Endothelial cell (in vitro differentiated cells): ENCODE results near the gene MEIOB. TPM values are rescaled to one million over a fixed set of nuclear protein-coding genes. Genes with fewer than 3 reads are reported as not detected.

ENCODE experiments used
- DNase-seq: peaks from one replicate; pipeline ENCODE4 v3.0.0; 2021; ENCODE audit warnings: low spot score
- H3K27ac Mint-ChIP-seq: one replicate; pipeline ENCODE4 v1.8.0; 2021; ENCODE audit warnings: mixed read lengths, inconsistent platforms; ENCODE audit not compliant: unreplicated experiment
- H3K27me3 Mint-ChIP-seq: one replicate; pipeline ENCODE4 v1.8.0; 2021; ENCODE audit warnings: mild to moderate bottlenecking, moderate library complexity, mixed read lengths, inconsistent platforms; ENCODE audit not compliant: unreplicated experiment
- H3K36me3 Mint-ChIP-seq: one replicate; pipeline ENCODE4 v1.8.0; 2021; ENCODE audit warnings: mild to moderate bottlenecking, low read depth, mixed read lengths, inconsistent platforms; ENCODE audit not compliant: unreplicated experiment
- H3K4me1 Mint-ChIP-seq: one replicate; pipeline ENCODE4 v1.8.0; 2021; ENCODE audit warnings: mild to moderate bottlenecking, mixed read lengths, inconsistent platforms; ENCODE audit not compliant: unreplicated experiment
- H3K4me3 Mint-ChIP-seq: one replicate; pipeline ENCODE4 v1.8.0; 2021; ENCODE audit warnings: mild to moderate bottlenecking, mixed read lengths, inconsistent platforms; ENCODE audit not compliant: unreplicated experiment
- H3K9me3 Mint-ChIP-seq: one replicate; pipeline ENCODE4 v1.8.0; 2021; ENCODE audit warnings: mixed read lengths, inconsistent platforms; ENCODE audit not compliant: unreplicated experiment
- total RNA-seq: library from RNA; stranded (reverse); fragmentation: NEBNext Ultra II Directional; extraction: Animal tissue kit (Norgen Biotek cat#: 25700); gene quantifications from one replicate; pipeline ENCODE4 v1.2.1, GENCODE V29; 2021; ENCODE audit not compliant: unreplicated experiment
- TF ChIP-seq, protein P1 (sequence below): fragments of 200-600 bp; sonication (generic); IDR thresholded peaks from one replicate; pipeline ENCODE4 v1.5.0; 2021; ENCODE audit warnings: antibody characterized with exemption; ENCODE audit not compliant: unreplicated experiment

The MEIOB gene
- total RNA-seq, 1 donor from 2014 or later: not detected

DNA sequence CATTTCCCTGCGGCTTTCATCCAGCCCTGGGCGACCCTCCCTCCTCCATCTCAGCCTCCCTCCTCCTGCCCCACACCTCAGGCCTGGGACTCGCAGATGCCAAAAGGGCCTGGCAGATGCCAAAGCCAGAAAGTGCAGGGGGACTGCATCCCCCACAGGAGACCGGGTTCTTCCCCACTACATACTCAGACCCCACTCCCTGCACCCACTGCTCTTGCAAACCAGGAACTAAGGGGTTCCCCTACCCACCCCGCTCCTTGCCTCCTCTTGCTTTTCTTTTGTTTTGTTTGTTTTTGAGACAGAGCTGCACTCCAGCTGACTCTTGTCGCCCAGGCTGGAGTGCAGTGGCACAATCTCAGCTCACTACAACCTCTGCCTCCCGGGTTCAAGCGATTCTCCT is 43.0 kb upstream of the MEIOB start:
- H3K36me3 Mint-ChIP-seq: no peaks in the 10 kb centered on the region
- no peak for DNase-seq
- H3K27ac Mint-ChIP-seq: no peak overlapping the region
- TF ChIP-seq, protein P1, sequence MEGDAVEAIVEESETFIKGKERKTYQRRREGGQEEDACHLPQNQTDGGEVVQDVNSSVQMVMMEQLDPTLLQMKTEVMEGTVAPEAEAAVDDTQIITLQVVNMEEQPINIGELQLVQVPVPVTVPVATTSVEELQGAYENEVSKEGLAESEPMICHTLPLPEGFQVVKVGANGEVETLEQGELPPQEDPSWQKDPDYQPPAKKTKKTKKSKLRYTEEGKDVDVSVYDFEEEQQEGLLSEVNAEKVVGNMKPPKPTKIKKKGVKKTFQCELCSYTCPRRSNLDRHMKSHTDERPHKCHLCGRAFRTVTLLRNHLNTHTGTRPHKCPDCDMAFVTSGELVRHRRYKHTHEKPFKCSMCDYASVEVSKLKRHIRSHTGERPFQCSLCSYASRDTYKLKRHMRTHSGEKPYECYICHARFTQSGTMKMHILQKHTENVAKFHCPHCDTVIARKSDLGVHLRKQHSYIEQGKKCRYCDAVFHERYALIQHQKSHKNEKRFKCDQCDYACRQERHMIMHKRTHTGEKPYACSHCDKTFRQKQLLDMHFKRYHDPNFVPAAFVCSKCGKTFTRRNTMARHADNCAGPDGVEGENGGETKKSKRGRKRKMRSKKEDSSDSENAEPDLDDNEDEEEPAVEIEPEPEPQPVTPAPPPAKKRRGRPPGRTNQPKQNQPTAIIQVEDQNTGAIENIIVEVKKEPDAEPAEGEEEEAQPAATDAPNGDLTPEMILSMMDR: no peak
- H3K4me1 Mint-ChIP-seq: peaks cover 9% of the 10 kb centered on the region
- no peaks in the 10 kb centered on the region for H3K9me3 Mint-ChIP-seq
- peaks cover 17% of the 10 kb centered on the region for H3K27me3 Mint-ChIP-seq
- no peak overlapping the region for H3K4me3 Mint-ChIP-seq

DNA sequence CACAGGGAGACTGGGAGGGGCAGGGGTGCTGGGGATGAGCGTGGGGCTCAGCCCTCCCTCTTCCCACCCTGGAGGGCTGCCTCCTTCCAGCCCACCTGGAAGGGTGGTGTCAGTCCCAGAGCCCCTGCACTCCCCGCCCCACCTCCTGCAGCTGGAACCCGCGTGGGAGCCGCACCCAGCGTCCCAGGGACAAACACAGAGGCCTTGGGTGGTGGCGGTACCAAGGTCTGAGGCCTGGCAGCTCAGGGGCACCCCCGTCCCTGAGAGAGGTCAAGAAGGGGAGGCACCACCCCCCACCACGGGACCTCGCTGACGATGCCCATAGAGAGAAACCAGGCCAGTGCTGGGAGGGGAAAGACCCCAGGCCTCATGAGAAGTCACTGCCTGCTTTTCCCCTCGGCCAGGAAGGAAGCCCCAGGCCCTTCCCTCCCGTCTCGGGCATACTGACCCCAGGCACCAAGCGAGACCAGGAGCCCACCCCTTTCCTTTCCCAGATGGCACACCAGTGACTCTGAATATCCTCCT is 42.2 kb upstream of the MEIOB start:
- Mint-ChIP-seq H3K4me1 (peaks cover 9% of the 10 kb centered on the region), H3K4me3 (no peak overlapping the region), H3K36me3 (no peaks in the 10 kb centered on the region), H3K27me3 (peaks cover 17% of the 10 kb centered on the region), H3K27ac (no peak overlapping the region), H3K9me3 (no peaks in the 10 kb centered on the region)
- no peak for DNase-seq
- TF ChIP-seq, protein P1: no peak

DNA sequence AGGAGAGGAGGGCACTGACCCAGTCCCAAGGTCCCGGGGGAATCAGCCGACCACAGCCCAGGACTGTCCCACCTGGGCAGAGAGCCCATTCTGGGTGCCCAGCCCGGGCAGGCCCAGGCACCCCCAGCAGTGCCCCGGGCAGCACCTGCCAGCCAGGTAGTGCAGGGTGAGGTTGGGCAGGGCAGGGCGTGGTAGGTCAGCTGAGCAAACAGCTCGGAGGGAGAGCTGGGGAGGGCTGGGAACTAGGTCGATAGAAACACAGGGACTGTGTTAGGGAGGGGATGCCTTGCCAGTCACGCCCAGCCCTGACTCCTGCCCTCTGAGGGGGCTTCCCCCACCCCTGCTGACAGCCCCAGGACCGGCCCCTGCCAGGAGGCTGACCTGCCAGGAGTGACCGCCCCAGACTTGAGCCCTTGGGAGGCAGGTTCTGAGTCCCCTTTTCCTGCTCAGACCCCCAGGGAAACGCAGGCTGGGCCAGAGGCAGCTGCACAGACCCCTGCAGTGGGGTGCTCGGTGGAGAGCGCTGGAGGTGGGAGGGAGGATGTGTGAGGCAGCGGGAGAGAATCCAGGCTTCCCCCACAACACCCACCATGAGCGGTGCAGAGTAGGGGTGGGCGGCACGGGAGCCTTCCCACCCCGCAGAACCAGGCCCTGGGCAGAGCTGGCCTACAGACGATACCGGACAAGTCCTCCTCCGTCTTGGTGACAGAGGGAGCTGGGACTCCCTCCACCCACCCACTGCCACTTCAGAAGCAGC is 41.5 kb upstream of the MEIOB start:
- no peaks in the 10 kb centered on the region for H3K9me3 Mint-ChIP-seq
- no peak overlapping the region for H3K4me3 Mint-ChIP-seq
- peaks cover 12% of the 10 kb centered on the region for H3K4me1 Mint-ChIP-seq

DNA sequence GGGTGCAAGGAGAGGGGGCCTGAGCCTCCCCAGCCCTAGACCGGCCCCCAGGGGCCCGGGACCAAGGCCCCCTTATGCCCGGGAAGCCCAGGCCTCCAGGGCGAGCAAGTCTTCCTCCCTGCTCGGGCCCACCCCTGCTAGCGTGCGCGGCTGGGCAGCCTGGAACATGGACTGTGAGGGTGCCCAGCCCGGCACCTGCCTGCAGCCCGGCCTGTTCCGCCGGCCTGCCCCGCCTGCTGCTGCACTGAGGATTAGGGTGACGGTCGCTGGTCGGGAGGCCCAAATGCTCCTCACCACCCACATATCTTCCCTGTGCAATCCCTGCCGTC is 40.2 kb upstream of the MEIOB start:
- H3K4me1 Mint-ChIP-seq: peaks cover 13% of the 10 kb centered on the region
- H3K4me3 Mint-ChIP-seq: no peak overlapping the region
- H3K9me3 Mint-ChIP-seq: no peaks in the 10 kb centered on the region
- H3K27ac Mint-ChIP-seq: no peak overlapping the region
- DNase-seq: no peak
- TF ChIP-seq, protein P1: no peak
- no peaks in the 10 kb centered on the region for H3K36me3 Mint-ChIP-seq
- peaks cover 15% of the 10 kb centered on the region for H3K27me3 Mint-ChIP-seq

More for the DNA sequence above, 41.5 kb upstream of the MEIOB start:
- TF ChIP-seq, protein P1: no peak
- DNase-seq: no peak
- H3K36me3 Mint-ChIP-seq: no peaks in the 10 kb centered on the region
- no peak overlapping the region for H3K27ac Mint-ChIP-seq
- H3K27me3 Mint-ChIP-seq: peaks cover 17% of the 10 kb centered on the region

GRCh38 chr16:1911467-1912214 is 39.7 kb upstream of the MEIOB start:
- TF ChIP-seq, protein P1: no peak
- no peak for DNase-seq
- Mint-ChIP-seq H3K9me3 (no peaks in the 10 kb centered on the region), H3K4me1 (peaks cover 13% of the 10 kb centered on the region), H3K27ac (no peak overlapping the region), H3K4me3 (no peak overlapping the region), H3K27me3 (peaks cover 12% of the 10 kb centered on the region), H3K36me3 (no peaks in the 10 kb centered on the region)
